Daoy (cell line): ENCODE results near the gene LCP1. TPM values are rescaled to one million over a fixed set of nuclear protein-coding genes. Genes with fewer than 3 reads are reported as not detected.

ENCODE experiments used
- DNase-seq: peaks from one replicate; pipeline ENCODE4 v3.0.0-alpha.2; 2015; ENCODE audit warnings: low read depth
- total RNA-seq: library from RNA; depleted of rRNA; stranded (reverse); fragments of >200 nt; shearing (Covaris generic); gene quantifications from 2 replicates; pipeline ENCODE4 v1.2.3, GENCODE V29; 2014; rRNA removed

Gene LCP1
- total RNA-seq, 1 experiment from 2014 or later: 16.5 TPM

DNA sequence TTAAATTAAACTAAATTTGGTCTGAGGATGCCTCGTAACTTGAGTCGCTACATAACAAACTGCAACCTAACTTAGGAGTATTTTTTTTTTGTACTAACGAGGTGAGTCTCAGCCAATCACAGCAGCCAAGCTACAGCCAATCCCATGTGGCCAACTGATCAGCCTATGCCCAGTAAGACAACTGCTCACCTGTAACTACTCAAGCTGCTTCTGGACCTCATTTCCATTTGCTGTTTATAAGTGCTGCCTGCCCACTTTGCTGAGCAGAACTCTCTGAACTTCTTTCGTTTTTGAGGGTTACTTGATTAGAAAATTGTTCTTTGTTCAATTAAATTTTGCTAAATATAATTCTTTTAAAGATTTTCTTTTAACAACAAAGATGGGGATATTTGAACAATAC lies 81.0 kb downstream of the LCP1 start:
- no peak for DNase-seq

DNA sequence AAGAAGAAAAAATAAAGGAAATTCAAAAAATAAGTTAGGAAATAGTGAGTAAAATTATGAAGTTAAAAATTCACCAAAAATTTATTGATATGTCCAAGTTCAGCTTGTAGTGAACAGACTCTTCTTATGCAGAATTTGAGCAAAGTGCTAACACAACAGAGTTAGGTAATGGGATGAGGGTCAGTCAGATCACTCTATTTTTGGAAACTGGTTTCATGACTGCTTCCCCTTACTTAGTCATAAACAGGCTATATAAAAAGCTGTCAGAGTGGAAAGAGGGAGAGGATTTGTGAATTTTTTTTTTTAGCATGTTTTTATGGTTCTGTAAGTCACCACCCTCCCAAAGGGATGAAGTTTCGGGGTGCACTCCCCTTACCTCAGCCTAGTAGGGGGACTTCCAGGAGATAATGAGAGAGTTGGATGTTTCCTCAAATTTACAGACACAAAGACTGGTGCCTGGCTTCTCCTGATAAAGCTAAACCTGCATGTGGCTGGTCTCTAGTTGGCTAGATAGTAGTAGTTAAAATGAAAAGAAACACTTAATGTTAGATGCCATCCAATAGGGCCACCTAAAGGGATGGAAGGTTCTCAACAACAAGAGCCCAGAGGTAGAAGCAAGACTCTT lies 81.7 kb downstream of the LCP1 start:
- DNase-seq: no peak

DNA sequence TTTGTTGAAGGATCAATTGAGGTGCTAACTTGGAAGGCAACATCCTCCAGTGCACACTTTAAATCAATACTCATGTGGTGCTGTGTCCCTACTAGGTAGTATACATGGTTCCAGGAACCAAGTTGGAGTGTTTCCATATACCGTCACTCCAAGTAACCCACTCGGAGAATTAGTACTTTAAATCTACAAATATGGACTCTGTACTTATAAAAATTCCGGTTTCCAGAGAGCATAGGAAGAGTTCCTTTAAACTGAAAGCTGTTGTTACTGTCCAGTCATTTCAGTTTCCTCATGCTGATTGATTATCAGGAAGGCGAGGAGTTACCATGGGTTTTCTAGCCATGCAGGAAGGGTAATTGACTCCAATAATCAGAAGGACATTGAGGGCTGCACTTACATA lies 84.3 kb downstream of the LCP1 start:
- no peak for DNase-seq

DNA sequence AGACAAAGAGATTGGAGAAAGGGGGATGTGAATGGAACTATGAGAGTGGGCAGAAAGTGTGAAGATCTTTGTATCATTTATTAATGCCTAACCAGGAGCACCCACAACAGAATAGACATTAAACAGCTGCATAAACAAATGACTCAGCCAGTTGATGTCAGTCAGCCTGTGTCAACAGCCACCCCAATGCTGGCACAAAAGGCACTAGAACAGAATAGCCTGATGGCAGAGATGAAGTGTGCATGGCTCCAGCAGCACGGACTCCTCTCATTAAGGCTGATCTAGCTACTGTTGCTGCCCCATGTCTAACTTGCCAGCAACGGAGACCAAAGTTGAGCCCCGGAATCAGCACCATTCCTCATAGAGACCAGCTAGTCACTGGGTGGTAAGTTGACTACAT lies 85.0 kb downstream of the LCP1 start:
- no peak for DNase-seq

GRCh38 chr13:46094478-46094877 lies 87.5 kb downstream of the LCP1 start:
- no peak for DNase-seq

DNA sequence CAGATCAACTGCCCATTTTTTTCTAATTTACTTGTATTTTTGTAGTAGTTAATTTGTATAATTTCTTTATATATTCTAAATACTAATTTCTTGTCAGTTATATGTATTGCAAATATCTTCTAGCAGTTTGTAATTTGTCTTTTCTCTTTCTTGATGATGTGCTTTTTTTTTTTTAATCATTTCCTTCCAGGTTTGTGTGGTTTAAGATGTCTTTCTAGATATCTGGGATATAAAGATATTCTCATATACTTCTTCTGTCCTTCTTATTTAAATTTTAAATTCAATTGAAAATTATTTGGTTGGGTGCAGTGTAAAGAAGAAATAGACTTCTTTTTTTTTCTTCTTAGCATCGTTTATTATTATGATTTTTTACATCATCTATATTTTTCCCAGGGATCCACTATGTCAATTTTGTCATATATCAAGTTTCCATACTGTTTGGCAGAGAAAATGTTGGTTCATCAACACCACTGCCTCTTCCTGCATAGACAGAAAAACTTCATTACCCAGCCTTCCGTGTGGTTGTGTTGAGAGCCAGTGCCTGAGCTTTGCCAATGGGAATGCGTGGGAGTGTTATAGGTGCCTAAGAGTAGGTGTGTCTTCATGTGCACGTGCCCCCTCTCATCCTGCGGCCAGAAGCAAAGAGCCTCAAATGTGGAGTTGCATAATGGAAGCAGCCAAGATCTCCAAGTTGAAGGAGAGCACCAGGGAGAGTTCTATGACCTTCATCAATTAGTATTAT lies 93.0 kb downstream of the LCP1 start:
- no peak for DNase-seq

- DNase-seq: no peak
Measured at GRCh38 chr13:46087481-46087880, 94.5 kb downstream of the LCP1 start.

DNA sequence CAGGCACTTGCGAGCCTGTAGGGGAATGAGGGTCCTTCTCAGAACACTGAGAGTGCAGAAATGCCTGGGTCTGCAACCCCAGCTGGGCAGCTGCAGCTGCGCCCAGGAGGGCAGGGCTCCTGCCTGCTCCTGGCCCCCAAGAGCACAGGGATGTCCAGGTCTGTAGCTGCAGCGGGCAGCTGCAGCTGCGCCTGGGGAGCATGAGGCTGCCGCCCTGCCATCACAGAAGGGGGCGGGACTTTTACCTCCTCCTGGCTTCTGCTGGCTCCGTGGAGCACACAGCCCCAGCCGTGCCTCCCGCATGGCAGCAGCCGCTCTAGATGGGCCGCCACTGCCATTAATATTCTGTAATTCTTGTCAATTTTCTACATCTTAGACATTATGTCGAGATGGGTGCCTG lies 95.0 kb downstream of the LCP1 start:
- no peak for DNase-seq

DNA sequence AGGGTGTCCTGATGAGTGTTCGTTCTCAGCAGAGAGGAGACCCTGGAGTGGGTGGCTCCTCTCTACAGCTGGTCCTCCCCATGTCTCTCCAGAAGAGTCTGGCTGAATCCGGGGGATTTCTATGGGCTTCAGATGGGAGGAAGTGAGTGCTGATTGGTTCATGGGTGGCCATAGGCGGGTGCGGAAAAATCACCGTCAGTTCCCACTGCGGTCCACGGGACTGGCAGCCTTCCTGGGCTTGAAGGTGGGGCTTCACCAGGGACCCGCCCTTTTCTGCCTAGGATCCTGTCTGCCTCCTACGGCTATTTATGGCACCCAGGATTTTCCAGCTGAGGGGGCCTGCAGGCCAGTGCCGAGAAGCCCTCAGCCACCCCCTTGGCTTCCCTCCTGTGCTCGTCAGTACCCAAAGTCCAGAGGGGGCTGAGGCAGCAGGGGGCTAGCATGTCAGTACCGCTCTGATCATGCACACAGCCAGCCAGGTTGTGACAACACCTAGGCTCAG lies 95.5 kb downstream of the LCP1 start:
- DNase-seq: no peak

DNA sequence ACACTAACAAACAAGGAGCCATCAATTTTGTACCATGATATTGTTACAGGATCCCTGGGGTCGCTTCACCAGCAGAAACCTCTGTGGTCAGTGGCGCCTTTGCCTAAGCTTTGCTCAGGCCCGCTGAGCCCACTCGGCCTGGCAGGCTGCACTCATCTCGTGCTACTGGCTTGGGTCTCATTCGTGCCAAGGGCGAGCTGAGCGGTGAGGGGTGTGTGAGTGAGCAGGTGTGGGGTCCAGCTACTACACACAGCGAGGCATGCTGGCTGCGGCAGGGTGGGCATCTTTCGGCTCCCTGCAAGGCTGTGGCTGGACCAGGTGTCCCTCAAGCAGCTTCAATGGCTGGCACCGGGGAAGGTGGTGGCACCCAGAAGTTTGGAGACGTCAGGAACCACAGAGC lies 96.2 kb downstream of the LCP1 start:
- no peak for DNase-seq

DNA sequence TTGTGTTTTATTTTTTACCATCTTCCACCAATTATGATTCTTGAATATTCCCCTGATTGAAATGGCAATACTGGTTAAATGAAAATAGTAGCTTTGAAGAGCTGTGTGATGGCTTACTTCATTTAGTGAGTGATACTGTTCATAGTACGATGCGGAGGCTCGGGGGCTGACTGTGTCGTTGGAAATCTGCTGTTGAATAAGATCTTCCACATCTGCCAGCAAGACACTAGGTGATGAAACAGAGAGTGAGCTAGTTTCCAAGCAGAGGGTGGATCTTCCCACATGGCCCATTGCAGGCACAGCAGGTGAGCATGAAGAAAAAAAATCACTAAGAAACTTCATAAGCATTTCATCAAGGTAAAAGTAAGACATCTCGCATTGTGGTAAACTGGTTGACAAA lies 99.7 kb downstream of the LCP1 start:
- no peak for DNase-seq

GRCh38 chr13:46079770-46080169 lies 102.2 kb downstream of the LCP1 start:
- DNase-seq: no peak

GRCh38 chr13:46077265-46077664 lies 104.7 kb downstream of the LCP1 start:
- no peak for DNase-seq

DNA sequence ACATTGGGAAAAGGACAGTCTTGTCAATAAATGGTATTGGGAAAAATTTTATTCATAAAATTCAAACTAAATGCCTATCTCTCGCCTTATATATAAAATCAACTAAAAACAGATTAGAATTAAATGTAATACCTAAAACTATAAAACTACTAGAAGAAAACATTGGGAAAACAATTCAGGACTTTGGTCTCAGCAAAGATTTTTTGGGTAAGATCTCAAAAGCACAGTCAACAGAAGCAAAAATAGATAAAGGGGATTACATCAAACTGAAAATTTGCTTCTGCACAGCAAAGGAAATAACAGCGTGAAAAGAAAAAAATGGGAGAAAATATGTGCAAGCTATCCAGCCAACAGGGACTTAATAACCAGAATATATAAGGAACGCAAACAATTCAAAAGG lies 105.2 kb downstream of the LCP1 start:
- no peak for DNase-seq

Other genes starting within 250 kb of the LCP1 start
- 4.8 and 10.0 TPM in 2 replicates for gene ZC3H13, start 129.4 kb downstream of the LCP1 start, total RNA-seq
- not detected in 2 replicates for gene CPB2, start 77.1 kb downstream of the LCP1 start, total RNA-seq
- gene LRRC63, start 29.8 kb upstream of the LCP1 start, total RNA-seq: 0.11 TPM in 1 of 2 replicates, not detected in the other
- gene RUBCNL, start 205.1 kb upstream of the LCP1 start, total RNA-seq: not detected in 2 replicates